SK-N-SH (cell line): ENCODE results near the gene SMO.

ENCODE experiments used
- CTCF ChIP-seq: fragments of 200-600 bp; sonication (generic); IDR thresholded peaks from 2 replicates; pipeline ENCODE4 v1.6.1; 2017; ENCODE audit warnings: antibody characterized with exemption, mild to moderate bottlenecking, moderate library complexity
- MXI1 ChIP-seq: IDR thresholded peaks from 2 replicates; pipeline ENCODE4 v1.6.1; 2012; ENCODE audit warnings: mild to moderate bottlenecking, low read depth, low read length, improper control_type of control experiment
- NFIC ChIP-seq: IDR thresholded peaks from 2 replicates; pipeline ENCODE4 v1.4.0; 2012; ENCODE audit warnings: borderline replicate concordance
- POLR2AphosphoS5 ChIP-seq: IDR thresholded peaks from 2 replicates; pipeline ENCODE4 v1.6.1; 2012; ENCODE audit warnings: low read depth, low read length
- RAD21 ChIP-seq: IDR thresholded peaks from 2 replicates; pipeline ENCODE4 v1.6.1; 2012; ENCODE audit warnings: mild to moderate bottlenecking, low read length
- RXRA ChIP-seq: IDR thresholded peaks from 2 replicates; pipeline ENCODE4 v1.4.0; 2012; ENCODE audit warnings: low read depth, mild to moderate bottlenecking, borderline replicate concordance
- TAF1 ChIP-seq: IDR thresholded peaks from 2 replicates; pipeline ENCODE4 v1.6.1; 2012; ENCODE audit warnings: low read depth, mild to moderate bottlenecking, low read length, moderate library complexity, borderline replicate concordance
- TF ChIP-seq, protein P1 (sequence below): IDR thresholded peaks from 2 replicates; pipeline ENCODE4 v1.6.1; 2012; ENCODE audit warnings: mild to moderate bottlenecking, low read depth, low read length, moderate library complexity
- TF ChIP-seq, protein P2 (sequence below): IDR thresholded peaks from 2 replicates; pipeline ENCODE4; 2012

DNA sequence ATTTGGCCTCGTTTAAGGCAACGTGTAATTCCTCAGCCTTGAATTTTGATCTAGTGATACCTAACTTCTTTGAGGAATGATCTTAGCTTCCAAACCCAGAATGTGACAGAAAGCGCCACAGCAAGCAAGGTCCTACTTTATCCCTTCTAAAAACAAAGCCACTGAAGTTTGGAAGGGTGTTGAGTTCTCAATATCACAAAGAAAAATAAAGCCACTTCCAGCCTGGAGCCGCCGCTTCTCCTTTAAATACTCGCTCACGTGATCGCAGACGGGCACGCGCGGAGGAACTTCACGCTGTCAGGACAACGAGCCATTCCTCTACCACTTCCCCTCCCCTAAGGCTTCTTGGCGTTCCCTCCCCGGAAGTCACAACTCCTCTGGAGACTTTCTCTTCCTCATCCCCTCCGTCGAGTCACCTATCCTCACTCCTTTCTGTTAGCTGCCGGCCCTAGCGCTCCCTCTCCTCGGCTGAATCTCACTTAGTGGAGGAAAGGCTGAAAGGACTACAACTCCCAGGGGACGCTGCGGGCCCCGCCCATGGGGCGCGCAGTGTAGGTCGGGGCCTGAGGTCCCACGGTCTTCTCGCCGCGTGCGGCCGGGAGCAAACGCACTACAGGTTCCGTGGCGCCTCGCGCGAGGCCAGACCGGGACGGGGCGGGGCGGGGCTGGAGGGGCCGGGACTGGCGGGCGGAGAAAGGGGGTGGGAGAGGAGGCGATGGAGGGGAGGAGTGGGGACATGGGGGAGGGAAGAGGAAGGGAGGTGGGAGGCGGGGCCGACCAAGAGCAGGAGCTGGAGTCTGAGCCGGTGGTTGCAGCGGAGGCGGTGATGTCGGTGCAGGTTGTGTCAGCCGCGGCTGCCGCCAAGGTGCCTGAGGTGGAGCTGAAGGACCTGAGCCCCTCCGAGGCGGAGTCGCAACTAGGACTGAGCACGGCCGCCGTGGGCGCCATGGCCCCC lies 36.1 kb downstream of the SMO start, which contains the start of gene AHCYL2:
- TF ChIP-seq, protein P1, sequence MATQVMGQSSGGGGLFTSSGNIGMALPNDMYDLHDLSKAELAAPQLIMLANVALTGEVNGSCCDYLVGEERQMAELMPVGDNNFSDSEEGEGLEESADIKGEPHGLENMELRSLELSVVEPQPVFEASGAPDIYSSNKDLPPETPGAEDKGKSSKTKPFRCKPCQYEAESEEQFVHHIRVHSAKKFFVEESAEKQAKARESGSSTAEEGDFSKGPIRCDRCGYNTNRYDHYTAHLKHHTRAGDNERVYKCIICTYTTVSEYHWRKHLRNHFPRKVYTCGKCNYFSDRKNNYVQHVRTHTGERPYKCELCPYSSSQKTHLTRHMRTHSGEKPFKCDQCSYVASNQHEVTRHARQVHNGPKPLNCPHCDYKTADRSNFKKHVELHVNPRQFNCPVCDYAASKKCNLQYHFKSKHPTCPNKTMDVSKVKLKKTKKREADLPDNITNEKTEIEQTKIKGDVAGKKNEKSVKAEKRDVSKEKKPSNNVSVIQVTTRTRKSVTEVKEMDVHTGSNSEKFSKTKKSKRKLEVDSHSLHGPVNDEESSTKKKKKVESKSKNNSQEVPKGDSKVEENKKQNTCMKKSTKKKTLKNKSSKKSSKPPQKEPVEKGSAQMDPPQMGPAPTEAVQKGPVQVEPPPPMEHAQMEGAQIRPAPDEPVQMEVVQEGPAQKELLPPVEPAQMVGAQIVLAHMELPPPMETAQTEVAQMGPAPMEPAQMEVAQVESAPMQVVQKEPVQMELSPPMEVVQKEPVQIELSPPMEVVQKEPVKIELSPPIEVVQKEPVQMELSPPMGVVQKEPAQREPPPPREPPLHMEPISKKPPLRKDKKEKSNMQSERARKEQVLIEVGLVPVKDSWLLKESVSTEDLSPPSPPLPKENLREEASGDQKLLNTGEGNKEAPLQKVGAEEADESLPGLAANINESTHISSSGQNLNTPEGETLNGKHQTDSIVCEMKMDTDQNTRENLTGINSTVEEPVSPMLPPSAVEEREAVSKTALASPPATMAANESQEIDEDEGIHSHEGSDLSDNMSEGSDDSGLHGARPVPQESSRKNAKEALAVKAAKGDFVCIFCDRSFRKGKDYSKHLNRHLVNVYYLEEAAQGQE: 0 out of 2 replicates have a peak, but pooled peaks have one; percentile 16
- TF ChIP-seq RXRA (no peak), POLR2AphosphoS5 (peak; percentile 74), CTCF (no peak), RAD21 (no peak), NFIC (no peak; the same call in 1 of the 2 replicates), MXI1 (peak; percentile 95), TAF1 (peak; percentile 48; the same call in 1 of the 2 replicates)
- TF ChIP-seq, protein P2, sequence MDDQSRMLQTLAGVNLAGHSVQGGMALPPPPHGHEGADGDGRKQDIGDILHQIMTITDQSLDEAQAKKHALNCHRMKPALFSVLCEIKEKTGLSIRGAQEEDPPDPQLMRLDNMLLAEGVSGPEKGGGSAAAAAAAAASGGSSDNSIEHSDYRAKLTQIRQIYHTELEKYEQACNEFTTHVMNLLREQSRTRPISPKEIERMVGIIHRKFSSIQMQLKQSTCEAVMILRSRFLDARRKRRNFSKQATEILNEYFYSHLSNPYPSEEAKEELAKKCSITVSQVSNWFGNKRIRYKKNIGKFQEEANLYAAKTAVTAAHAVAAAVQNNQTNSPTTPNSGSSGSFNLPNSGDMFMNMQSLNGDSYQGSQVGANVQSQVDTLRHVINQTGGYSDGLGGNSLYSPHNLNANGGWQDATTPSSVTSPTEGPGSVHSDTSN: peak; percentile 52; the same call in 1 of the 2 replicates
